SH-SY5Y (cell line): ENCODE data around the gene MARCHF3.

Experiments used
- GATA2 ChIP-seq: IDR thresholded peaks from 2 replicates; pipeline ENCODE4 v1.6.1; 2011; ENCODE audit warnings: mild to moderate bottlenecking, low read depth, low read length
- GATA3 ChIP-seq: IDR thresholded peaks from 2 replicates; pipeline ENCODE4 v1.6.1; 2011; ENCODE audit warnings: low read depth, mild to moderate bottlenecking, low read length, moderate library complexity

DNA sequence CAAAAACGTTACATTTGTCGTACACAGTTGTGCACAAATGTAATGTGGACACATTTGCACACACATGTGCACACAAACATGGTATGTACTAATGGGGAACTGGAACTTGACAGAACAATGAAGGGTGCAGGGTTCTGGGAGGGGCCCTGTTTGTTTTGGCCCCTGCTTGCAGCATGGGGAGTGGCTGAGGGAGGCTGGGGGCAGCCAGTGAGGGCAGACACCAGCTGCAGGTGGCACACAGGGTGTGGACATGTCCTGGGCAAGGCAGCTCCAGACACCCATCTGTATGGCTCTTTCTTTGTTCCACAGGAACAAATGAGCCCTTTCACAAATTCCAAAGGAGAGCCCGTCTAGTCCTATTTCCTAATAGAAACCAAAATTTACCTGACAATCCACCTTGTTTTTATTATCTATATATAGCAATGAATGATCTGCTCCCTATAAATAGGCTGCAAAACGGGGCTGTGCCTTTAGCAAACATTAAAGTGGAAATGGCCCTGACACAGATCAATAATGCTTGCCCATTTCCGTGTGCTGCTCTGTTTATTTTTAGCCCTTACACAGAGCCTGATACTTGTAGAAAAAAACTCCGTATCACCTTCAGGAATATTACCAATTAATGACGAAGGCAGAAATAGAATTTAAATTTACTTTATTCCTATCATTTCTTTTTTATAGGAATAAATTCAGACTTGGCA is 26.4 kb downstream of the MARCHF3 start:
- TF ChIP-seq GATA3 (no peak), GATA2 (no peak)
